NCI-H748 (cell line): ENCODE data around the gene DCP2.

Source experiments
- DNase-seq: peaks from one replicate; lab custom pipeline; 2025; ENCODE audit not compliant: unreplicated experiment; lab: John Stamatoyannopoulos, UW

The DCP2 gene

GRCh38 chr5:113062869-113063508, 86.4 kb downstream of the DCP2 start:
- no peak for DNase-seq

- no peak for DNase-seq
Measured at GRCh38 chr5:113063927-113064326, 87.3 kb downstream of the DCP2 start.

- DNase-seq = no peak
Measured at GRCh38 chr5:113064806-113065205, 88.2 kb downstream of the DCP2 start.

GRCh38 chr5:113065626-113066025, 89.0 kb downstream of the DCP2 start:
- no peak for DNase-seq

GRCh38 chr5:113067635-113068344, 91.2 kb downstream of the DCP2 start:
- DNase-seq = no peak

- DNase-seq = no peak
Measured at GRCh38 chr5:113068559-113068958, 92.0 kb downstream of the DCP2 start.
